Measurements from ENCODE around the gene RNF166. TPM values are rescaled to one million over a fixed set of nuclear protein-coding genes. Genes with fewer than 3 reads are reported as not detected.

Gene RNF166
- total and polyA plus RNA-seq, 4 donors, result 6.5 to 9.1 (median 7.6) TPM

GRCh38 chr16:88662222-88662842 lies 43.9 kb downstream of the RNF166 start:
- Histone ChIP-seq H3K4me1 (ENCODE audit: control insufficient read depth in 4 of 4, insufficient read depth in 4 of 4, low read length in 3 of 4) (peaks cover 8 to 38% (median 26%) of the 10 kb centered on the region in 4 donors), H3K36me3 (ENCODE audit: control insufficient read depth in 4 of 4, insufficient read depth in 3 of 4, low read depth in 1 of 4, low read length in 3 of 4) (peaks cover 0 to 5% (median 1%) of the 10 kb centered on the region in 4 donors)

DNA sequence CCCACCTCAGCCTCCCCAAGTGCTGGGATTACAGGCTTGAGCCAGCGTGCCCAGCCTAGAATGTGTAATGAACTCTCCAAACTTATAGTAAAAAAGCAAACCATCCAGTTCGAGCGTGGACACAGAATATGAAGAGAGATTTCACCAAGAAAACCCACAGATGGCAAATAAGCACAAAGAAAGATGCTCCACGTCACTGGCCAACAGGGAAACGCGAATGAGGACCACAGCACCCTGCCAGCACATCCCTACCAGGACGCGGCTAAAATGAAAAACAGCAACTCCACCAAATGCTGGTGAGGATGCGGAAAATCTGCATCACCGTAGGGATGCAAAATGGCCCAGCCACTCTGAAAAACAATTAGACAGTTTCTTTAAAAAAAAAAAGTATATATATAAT lies 44.7 kb downstream of the RNF166 start:
- Histone ChIP-seq H3K9ac (ENCODE audit: low read depth in 1 of 2, low read length in 2 of 2) (no peak overlapping the region), H3K4me3 (ENCODE audit: low read depth in 1 of 3, low read length in 3 of 3) (no peak overlapping the region), H3K27ac (ENCODE audit: low read depth in 1 of 2, low read length in 2 of 2) (no peak overlapping the region), H3K9me3 (ENCODE audit: control insufficient read depth in 4 of 4, low read length in 3 of 4) (no peaks in the 10 kb centered on the region), H3K4me1 (ENCODE audit: control insufficient read depth in 4 of 4, insufficient read depth in 4 of 4, low read length in 3 of 4) (peaks cover 8 to 38% (median 26%) of the 10 kb centered on the region in 4 donors), H3K36me3 (ENCODE audit: control insufficient read depth in 4 of 4, insufficient read depth in 3 of 4, low read depth in 1 of 4, low read length in 3 of 4) (peaks cover 0 to 12% (median 3%) of the 10 kb centered on the region in 4 donors), H3K27me3 (ENCODE audit: control insufficient read depth in 4 of 4, insufficient read depth in 4 of 4, low read length in 3 of 4) (no peaks in the 10 kb centered on the region)
- no peak for DNase-seq (ENCODE audit: low spot score)
- 83% methylated on average over 10 of the region's 10 CpGs for WGBS
- TF ChIP-seq RXRA (IDR thresholded peaks at IDR 0.05), result no peak
- TF ChIP-seq ATF3 (IDR thresholded peaks at IDR 0.05), result no peak
- TF ChIP-seq, protein P1, sequence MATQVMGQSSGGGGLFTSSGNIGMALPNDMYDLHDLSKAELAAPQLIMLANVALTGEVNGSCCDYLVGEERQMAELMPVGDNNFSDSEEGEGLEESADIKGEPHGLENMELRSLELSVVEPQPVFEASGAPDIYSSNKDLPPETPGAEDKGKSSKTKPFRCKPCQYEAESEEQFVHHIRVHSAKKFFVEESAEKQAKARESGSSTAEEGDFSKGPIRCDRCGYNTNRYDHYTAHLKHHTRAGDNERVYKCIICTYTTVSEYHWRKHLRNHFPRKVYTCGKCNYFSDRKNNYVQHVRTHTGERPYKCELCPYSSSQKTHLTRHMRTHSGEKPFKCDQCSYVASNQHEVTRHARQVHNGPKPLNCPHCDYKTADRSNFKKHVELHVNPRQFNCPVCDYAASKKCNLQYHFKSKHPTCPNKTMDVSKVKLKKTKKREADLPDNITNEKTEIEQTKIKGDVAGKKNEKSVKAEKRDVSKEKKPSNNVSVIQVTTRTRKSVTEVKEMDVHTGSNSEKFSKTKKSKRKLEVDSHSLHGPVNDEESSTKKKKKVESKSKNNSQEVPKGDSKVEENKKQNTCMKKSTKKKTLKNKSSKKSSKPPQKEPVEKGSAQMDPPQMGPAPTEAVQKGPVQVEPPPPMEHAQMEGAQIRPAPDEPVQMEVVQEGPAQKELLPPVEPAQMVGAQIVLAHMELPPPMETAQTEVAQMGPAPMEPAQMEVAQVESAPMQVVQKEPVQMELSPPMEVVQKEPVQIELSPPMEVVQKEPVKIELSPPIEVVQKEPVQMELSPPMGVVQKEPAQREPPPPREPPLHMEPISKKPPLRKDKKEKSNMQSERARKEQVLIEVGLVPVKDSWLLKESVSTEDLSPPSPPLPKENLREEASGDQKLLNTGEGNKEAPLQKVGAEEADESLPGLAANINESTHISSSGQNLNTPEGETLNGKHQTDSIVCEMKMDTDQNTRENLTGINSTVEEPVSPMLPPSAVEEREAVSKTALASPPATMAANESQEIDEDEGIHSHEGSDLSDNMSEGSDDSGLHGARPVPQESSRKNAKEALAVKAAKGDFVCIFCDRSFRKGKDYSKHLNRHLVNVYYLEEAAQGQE (IDR thresholded peaks at IDR 0.05), result no peak
- no peak for TF ChIP-seq EGR1 (IDR thresholded peaks at IDR 0.05; ENCODE audit: low read depth in 2 of 2)
- TF ChIP-seq YY1 (IDR thresholded peaks at IDR 0.05), result no peak
- no peak for TF ChIP-seq NR2F2 (IDR thresholded peaks at IDR 0.05)
- TF ChIP-seq RAD21 (IDR thresholded peaks at IDR 0.05), result no peak
- TF ChIP-seq, protein P2, sequence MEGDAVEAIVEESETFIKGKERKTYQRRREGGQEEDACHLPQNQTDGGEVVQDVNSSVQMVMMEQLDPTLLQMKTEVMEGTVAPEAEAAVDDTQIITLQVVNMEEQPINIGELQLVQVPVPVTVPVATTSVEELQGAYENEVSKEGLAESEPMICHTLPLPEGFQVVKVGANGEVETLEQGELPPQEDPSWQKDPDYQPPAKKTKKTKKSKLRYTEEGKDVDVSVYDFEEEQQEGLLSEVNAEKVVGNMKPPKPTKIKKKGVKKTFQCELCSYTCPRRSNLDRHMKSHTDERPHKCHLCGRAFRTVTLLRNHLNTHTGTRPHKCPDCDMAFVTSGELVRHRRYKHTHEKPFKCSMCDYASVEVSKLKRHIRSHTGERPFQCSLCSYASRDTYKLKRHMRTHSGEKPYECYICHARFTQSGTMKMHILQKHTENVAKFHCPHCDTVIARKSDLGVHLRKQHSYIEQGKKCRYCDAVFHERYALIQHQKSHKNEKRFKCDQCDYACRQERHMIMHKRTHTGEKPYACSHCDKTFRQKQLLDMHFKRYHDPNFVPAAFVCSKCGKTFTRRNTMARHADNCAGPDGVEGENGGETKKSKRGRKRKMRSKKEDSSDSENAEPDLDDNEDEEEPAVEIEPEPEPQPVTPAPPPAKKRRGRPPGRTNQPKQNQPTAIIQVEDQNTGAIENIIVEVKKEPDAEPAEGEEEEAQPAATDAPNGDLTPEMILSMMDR (IDR thresholded peaks at IDR 0.05; ENCODE audit: low read depth, low read length, missing input control), result no peak
- no peak for TF ChIP-seq JUND (IDR thresholded peaks at IDR 0.05)
- TF ChIP-seq SP1 (IDR thresholded peaks at IDR 0.05), result no peak

More at GRCh38 chr16:88662222-88662842, 43.9 kb downstream of the RNF166 start:
- no peak for TF ChIP-seq RXRA (IDR thresholded peaks at IDR 0.05)
- TF ChIP-seq JUND (IDR thresholded peaks at IDR 0.05), result no peak
- TF ChIP-seq FOXA2 (IDR thresholded peaks at IDR 0.05), result no peak
- no peak for TF ChIP-seq HNF4G (IDR thresholded peaks at IDR 0.05)
- no peak for TF ChIP-seq GABPA (IDR thresholded peaks at IDR 0.05 in 1 of 2, conservative IDR thresholded peaks at IDR 0.05 in 1 of 2)
- no peak for TF ChIP-seq FOXA1 (IDR thresholded peaks at IDR 0.05)
- TF ChIP-seq, protein P1 (IDR thresholded peaks at IDR 0.05), result no peak
- TF ChIP-seq ATF3 (IDR thresholded peaks at IDR 0.05), result no peak
- TF ChIP-seq, protein P2 (IDR thresholded peaks at IDR 0.05; ENCODE audit: low read depth, low read length, missing input control), result no peak
- TF ChIP-seq, protein P3, sequence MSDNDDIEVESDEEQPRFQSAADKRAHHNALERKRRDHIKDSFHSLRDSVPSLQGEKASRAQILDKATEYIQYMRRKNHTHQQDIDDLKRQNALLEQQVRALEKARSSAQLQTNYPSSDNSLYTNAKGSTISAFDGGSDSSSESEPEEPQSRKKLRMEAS (IDR thresholded peaks at IDR 0.05), result no peak
- WGBS, result 2% methylated on average over 49 of the region's 49 CpGs
- Histone ChIP-seq H3K9me3 (ENCODE audit: control insufficient read depth in 4 of 4, low read length in 3 of 4) (no peaks in the 10 kb centered on the region), H3K27ac (ENCODE audit: low read depth in 1 of 2, low read length in 2 of 2) (peak overlapping the region; percentile 96 to 97), H3K4me3 (ENCODE audit: low read depth in 1 of 3, low read length in 3 of 3) (peak overlapping the region; percentile 79 to 88 (median 80)), H3K9ac (ENCODE audit: low read depth in 1 of 2, low read length in 2 of 2) (peak overlapping the region; percentile 53 to 57), H3K27me3 (ENCODE audit: control insufficient read depth in 4 of 4, insufficient read depth in 4 of 4, low read length in 3 of 4) (no peaks in the 10 kb centered on the region)
- no peak for DNase-seq (ENCODE audit: low spot score)
